Measurements from ENCODE around the gene CPTP.
A peak's percentile ranks its signal among the peaks of the same experiment; 100 is the strongest.

CPTP gene

DNA sequence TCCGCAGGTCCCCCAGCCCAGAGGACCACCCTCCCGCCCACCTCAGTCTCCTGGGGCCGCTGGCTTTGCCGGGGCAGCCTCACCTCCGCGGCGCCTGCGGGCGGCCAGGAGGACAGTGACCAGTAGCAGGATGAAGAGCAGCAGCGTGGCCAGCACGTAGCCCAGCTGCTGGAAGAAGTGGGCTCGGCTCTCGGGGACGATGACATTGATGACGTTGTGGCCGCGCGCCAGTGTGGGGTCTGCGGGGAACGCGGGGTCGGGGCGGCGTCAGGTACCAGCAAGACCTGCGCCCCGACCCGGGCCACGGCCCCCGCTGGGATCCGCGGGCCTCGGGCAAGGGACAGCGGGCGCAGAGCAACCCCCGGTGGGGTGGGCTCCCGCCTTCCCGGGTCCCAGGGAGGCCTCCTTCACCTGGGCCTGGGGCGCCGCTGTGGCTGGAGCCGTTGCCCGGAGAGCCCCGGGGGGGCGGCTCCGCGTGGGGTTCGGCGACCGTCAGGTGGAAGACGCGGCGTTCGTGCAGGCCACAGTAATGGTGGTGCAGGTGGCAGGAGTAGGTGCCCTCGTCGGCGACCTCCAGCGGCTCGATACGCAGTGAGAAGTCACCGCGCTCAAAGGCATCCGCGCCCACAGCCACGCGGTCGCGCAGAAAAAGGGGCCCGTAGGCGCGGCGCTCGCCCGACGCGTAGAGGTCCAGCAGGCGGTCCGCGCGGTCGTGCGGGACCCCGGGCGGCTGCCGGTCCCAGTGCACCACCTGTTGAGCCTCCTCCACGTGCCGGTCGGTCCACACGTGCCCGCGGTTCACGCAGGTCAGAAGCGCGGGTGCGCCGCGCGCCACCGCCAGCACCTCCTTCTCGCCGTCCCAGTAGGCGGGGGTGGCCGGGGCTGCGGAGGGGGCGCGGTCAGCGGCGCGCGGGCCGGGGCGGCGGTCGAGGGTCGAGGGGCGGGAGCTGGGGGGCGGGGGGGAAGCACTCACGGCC is 30.0 kb downstream of the CPTP start:
- TF ChIP-seq YY1 (IDR thresholded peaks at IDR 0.05; ENCODE audit: low read depth) (no peak), REST (IDR thresholded peaks at IDR 0.05; ENCODE audit: low read depth) (no peak), EGR1 (IDR thresholded peaks at IDR 0.05) (no peak), EP300 (IDR thresholded peaks at IDR 0.05; ENCODE audit: borderline replicate concordance) (no peak), TCF12 (IDR thresholded peaks at IDR 0.05; ENCODE audit: low read depth) (no peak), CEBPB (IDR thresholded peaks at IDR 0.05) (no peak), ZBTB7A (IDR thresholded peaks at IDR 0.05; ENCODE audit: low read depth) (no peak), TEAD4 (IDR thresholded peaks at IDR 0.05) (no peak)
- TF ChIP-seq, protein P1, sequence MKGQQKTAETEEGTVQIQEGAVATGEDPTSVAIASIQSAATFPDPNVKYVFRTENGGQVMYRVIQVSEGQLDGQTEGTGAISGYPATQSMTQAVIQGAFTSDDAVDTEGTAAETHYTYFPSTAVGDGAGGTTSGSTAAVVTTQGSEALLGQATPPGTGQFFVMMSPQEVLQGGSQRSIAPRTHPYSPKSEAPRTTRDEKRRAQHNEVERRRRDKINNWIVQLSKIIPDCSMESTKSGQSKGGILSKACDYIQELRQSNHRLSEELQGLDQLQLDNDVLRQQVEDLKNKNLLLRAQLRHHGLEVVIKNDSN (IDR thresholded peaks at IDR 0.05): no peak
- TF ChIP-seq, protein P2, sequence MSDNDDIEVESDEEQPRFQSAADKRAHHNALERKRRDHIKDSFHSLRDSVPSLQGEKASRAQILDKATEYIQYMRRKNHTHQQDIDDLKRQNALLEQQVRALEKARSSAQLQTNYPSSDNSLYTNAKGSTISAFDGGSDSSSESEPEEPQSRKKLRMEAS (IDR thresholded peaks at IDR 0.05): no peak; the same call in 1 of the 2 replicates

DNA sequence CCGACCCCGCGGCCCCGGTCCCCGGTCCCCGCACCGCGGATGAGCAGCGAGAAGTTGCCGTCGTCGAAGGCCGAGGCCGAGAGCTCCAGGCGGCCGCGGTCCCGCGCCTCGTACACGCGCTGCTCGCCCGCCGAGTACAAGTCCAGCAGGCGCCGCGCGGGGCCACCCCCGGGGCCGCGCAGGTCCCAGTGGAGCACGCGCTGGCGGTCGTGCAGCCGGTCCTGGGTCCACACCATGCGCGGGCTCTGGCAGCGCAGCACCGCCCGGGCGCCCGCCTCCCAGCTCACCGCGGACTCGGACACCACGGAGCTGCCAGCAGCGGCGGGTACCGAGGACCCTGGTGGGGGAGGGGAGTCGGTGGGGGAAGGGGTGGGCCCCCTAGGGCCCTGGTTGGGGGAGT is 30.8 kb downstream of the CPTP start:
- TF ChIP-seq, protein P1 (IDR thresholded peaks at IDR 0.05): no peak
- TF ChIP-seq, protein P2 (IDR thresholded peaks at IDR 0.05): peak; percentile 82

DNA sequence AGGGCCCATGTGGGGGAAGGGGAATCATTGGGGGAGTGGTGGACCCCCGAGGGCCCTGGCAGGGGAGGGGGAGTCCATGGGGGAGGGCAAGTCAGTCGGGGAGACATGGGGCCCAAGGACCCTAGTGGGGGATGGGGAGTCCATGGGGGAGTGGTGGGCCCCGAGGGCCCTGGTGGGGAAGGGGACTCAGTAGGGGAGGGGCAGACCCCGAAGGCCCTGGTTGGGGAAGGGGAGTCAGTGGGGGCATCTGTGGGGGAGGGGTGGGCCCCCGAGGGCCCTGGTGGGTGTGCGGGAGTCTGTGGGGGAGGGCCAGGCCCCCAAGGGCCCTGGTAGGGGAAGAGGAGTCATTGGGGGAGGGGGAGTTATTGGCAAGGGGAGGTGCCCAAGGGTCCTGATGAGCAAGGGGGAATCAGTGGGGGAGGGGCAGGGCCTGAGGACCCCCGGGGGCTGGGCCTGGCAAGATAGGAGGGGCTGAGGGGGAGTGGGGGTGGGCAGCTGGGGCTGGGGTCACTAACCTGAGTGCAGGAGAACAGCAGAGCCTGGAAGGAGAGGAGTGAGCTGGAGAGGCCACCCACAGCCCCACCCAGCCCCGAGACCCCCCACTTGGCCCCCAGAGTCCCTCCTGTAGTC is 31.7 kb downstream of the CPTP start:
- TF ChIP-seq TCF12 (IDR thresholded peaks at IDR 0.05; ENCODE audit: low read depth) (no peak), REST (IDR thresholded peaks at IDR 0.05; ENCODE audit: low read depth) (no peak), EGR1 (IDR thresholded peaks at IDR 0.05) (no peak), FOXM1 (IDR thresholded peaks at IDR 0.05; ENCODE audit: borderline replicate concordance, low read depth) (no peak), ZBTB7A (IDR thresholded peaks at IDR 0.05; ENCODE audit: low read depth) (no peak), TEAD4 (IDR thresholded peaks at IDR 0.05) (no peak), RAD21 (IDR thresholded peaks at IDR 0.05; ENCODE audit: low read depth) (no peak), NFIC (IDR thresholded peaks at IDR 0.05) (no peak), TAF1 (IDR thresholded peaks at IDR 0.05; ENCODE audit: low read depth) (no peak), EP300 (IDR thresholded peaks at IDR 0.05; ENCODE audit: borderline replicate concordance) (no peak), CEBPB (IDR thresholded peaks at IDR 0.05) (no peak), CREB1 (IDR thresholded peaks at IDR 0.05; ENCODE audit: low read depth) (no peak), YY1 (IDR thresholded peaks at IDR 0.05; ENCODE audit: low read depth) (no peak)
- TF ChIP-seq, protein P1 (IDR thresholded peaks at IDR 0.05): no peak
- TF ChIP-seq, protein P2 (IDR thresholded peaks at IDR 0.05): no peak

DNA sequence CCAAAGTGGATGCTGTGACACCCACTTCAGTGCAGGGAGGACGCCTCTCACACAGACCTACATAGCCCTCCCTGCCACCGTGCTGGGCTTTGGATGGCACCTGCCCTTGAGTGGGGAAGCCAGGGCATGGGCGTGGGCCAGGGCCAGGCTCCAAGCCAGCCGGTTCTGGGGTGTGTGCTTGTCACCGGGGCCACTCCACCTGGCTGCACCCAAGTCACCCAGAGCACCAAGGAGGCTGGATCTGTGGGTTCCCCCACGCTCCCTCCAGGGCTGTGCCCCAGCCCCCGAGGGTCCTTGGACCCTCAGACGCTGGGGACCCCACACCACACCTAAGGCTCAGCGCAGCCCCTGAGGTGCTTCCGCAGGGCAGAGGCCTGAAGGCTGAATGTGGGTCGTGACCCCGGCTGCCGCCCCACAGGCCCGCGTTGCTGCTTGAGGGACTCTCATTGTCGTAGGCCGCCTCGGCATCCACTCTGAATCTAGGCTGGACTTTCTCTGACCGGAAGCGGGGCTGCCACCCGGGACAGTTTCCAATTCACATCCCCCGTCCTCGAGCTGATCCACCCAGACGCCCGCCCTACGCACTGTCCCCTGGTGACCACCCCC is 32.3 kb downstream of the CPTP start:
- no peak for TF ChIP-seq NFIC (IDR thresholded peaks at IDR 0.05)
- TF ChIP-seq FOXM1 (IDR thresholded peaks at IDR 0.05; ENCODE audit: borderline replicate concordance, low read depth): no peak
- TF ChIP-seq REST (IDR thresholded peaks at IDR 0.05; ENCODE audit: low read depth): no peak
- TF ChIP-seq, protein P2 (IDR thresholded peaks at IDR 0.05): no peak

Data from Ishikawa (cell line).